Measurements from ENCODE around the gene PDZRN4.
"Not testable (repeated sequence)": the region's sequence is repeated elsewhere in the genome, so short reads cannot be mapped to it uniquely, and the experiment has no call there.

The PDZRN4 gene

DNA sequence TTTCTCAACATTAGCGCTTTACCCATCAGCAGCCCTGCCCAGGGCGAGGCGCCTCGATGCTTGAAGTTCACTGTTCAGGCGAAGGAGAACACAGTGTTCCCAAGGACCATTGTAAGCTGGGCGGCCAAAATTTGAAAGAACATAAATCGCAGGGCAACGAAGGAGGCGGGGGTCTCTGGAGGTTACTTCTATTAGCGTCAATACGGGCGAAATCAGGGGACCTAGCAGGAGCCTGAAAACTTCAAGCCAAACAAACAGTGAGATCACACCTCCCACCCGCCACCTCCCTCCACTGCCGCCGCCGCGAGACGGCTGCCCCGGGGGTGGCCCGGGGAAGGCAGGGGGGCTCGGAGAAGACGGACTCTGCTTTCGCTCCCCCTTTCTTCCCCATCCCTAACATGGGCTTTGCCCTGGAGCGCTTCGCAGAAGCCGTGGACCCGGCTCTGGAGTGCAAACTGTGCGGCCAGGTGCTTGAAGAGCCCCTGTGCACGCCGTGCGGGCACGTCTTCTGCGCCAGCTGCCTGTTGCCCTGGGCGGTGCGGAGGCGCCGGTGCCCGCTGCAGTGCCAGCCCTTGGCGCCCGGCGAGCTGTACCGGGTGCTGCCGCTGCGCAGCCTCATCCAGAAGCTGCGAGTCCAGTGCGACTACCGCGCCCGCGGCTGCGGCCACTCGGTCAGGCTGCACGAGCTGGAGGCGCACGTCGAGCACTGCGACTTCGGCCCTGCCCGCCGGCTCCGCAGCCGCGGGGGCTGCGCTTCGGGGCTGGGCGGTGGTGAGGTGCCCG is at the start of gene PDZRN4:
TSS of gene PDZRN4 (plus strand) at position 263 of the 783 bp plus-strand sequence.
- DNase-seq (ENCODE audit: low spot score), result no peak

DNA sequence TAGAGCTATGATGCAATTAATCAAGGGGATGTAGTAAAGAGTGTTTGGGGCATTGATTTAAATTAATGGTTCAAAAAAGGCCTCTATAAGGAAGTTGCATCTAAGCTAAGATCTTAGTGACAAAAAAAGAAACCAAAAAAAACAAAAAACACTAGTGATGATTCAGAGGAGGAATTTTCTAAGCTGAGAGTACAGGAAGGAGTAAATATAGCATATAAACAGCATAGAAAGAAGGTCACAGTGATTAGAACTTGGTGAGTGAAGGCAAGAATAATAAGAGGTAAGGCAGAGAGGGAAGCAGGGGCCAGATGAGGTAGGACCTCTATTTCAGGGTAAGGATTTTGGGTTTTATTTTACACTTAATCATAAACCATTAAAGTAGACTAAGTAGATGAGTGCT is 48.0 kb upstream of the PDZRN4 start:
- peak; percentile 16 for DNase-seq (ENCODE audit: low spot score)

DNA sequence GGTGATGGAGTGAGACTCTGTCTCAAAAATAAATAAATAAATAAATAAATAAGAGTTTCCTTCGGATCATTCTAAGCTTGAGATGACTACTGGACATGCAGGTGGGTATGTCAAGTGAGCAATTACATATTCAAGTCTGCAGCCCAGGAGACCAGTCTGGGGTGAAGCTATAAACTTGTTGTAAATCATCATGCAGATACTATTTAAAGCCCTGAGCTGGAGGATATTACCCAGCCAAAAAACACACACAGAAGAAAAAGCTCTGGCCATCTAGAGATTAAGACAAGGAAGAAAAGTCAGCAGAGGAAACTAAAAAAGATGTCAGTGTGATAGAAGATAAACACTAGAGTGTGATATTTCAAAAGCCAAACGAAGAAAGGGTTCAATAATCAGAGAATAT is 47.0 kb upstream of the PDZRN4 start:
- no peak for DNase-seq (ENCODE audit: low spot score)

DNA sequence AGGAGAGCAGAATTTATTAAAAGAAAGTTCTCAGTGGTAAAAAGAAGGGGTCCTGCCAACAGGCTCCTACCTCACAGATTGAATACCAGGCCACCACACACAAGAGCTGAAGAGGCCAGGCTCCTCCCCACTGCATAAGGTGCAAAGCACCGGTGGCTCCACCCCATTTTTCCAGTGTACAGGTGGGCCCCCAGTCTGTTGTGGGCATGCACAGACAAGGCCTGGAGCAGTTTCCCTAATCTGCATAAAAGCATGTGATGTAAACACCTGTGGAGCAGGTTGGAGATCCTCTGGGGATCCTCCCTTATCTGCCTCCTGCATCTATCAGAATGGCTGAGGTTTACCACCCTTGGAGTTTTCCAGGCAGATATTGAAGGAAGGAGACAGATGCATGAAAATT is 45.7 kb upstream of the PDZRN4 start:
- no peak for DNase-seq (ENCODE audit: low spot score)

DNA sequence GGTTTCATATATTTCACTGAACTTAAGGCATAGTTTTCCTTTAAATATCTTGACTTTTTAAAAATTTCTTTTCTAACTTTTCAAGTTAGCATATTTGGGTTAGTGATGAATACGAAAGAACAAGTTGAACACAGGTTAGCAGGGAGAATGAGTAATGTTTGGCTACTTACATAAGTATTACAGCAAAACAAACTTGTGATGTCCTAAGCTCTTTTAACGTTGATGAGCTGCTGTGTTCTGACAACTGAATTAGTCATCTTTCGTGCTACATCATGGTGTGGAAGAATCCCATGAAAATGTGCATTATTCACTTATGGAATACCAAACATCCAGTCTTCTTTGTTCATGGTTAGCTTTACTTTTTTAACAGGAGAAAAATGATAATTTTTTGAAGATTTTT is 36.3 kb upstream of the PDZRN4 start:
- DNase-seq (ENCODE audit: low spot score), result no peak

DNA sequence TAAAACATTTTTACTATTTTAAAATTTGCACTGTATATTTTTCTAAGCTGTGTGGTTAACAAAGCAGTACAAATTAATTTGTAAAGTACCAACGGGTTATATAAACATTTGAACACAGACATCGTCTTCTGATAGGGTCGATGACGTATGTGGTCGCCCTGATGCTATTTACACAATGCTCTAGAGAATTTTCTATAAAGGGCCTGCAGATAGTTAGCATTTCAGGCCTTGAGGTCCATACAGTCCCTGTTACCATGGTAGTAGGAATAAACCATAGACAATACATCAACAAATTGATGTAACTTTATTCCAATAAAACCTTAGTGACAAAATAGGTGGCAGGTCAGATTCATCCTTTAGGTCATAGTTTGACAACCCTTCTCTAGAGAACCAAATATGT is 25.7 kb upstream of the PDZRN4 start:
- no peak for DNase-seq (ENCODE audit: low spot score)

DNA sequence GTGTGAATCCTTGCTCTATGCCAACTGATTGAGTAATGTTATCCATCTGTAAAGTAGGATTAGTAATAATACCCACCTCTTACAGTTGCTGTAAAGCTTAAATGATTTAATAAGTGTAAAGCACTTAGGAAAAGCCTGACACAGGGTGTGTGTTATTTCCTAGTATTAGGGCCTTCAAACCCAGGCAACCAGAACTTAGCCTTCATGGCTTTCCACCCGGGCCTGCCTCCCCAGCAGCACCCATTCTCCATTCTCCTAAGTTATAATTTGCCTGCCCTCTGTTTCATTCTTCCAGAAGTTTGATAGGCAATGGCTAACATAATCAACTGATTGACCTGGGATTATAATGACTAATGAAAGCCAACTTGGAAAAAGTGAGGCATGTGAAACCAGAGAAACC is 20.4 kb upstream of the PDZRN4 start:
- no peak for DNase-seq (ENCODE audit: low spot score)

DNA sequence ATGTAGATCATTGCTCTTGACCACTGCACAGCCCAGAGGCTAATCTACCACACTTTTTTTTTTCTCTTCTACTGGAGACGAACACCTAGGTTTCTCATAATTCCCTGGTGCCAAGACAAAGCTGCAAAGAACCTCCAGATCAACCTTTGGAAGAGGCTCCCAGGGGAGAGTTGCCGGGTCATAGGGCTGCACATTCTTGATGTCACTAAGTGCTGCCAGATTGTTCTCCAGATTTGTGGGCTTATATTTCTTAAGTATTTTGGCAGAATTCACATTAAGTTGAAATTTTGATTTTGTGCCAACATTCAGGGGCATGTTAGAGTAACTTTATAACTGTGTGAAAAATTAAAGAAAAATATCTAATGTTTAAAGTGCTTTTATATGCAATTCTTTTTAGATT is 13.5 kb upstream of the PDZRN4 start:
- no peak for DNase-seq (ENCODE audit: low spot score)

DNA sequence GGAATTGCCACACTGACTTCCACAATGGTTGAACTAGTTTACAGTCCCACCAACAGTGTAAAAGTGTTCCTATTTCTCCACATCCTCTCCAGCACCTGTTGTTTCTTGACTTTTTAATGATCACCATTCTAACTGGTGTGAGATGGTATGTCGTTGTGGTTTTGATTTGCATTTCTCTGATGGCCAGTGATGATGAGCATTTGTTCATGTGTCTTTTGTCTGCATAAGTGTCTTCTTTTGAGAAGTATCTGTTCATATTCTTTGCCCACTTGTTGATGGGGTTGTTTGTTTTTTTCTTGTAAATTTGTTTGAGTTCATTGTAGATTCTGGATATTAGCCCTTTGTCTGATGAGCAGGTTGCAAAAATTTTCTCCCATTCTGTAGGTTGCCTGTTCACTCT is 8.6 kb upstream of the PDZRN4 start:
- DNase-seq (ENCODE audit: low spot score), result not testable (repeated sequence)

DNA sequence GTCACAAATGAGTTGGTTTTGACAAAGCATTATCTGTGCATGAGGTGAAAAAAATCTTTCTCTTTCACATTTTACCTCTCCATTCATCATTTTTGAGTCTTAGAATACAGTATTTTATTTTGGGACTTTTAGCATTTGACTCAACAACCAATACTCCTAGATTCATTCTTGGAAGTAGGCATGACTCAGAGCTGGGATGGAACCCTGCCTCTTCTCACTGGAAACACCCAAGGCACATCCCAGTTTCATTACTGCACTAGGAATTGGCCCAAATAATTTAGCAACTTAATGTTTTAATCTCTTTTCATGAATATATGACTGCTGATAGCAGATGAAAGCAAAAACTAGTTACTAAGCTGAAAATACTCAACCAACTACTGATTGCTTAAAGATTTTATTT is 3.3 kb upstream of the PDZRN4 start:
- no peak for DNase-seq (ENCODE audit: low spot score)

DNA sequence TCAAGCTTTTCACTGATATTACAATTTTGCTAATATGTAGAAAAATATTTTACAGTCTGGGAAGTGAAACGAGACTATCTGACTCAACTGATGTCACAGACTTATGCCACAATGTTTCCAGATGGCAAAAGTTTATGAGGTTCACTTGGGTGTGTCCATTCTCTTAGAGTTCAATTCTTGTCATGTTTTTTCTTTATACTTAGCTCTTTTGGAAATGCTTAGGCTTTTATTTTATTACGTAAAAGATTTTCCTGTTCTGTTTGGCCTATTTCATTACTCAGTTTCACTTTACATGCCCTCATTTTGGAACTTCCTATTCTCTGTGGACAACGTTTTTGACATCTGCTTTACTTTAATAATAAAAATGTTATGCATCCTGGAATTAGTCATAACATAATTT is 2.1 kb upstream of the PDZRN4 start:
- DNase-seq (ENCODE audit: low spot score), result no peak

DNA sequence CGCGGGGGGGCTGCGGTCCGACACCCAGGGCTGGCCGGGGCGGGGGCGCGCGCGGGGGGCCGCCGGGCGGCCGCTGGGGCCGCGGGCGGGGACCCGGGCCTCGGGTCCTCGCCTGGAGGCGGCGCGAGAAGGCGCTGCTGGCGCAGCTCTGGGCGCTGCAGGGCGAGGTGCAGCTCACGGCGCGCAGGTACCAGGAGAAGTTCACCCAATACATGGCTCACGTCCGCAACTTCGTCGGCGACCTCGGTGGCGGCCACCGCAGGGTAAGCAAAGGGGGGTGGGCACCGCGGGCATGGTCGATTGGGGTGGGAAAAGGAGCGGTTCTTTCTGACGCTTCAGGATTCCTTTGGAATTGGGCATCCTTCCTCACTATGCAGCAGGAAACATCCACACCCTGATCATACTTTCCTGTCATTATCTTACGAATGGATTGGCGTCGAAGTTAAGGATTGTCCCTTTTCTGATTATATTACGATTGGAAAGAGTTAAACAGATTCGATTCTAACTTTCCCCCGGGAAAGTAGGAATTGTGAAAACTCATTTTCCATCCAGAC is 798 bp downstream of the PDZRN4 start:
- DNase-seq (ENCODE audit: low spot score), result no peak

DNA sequence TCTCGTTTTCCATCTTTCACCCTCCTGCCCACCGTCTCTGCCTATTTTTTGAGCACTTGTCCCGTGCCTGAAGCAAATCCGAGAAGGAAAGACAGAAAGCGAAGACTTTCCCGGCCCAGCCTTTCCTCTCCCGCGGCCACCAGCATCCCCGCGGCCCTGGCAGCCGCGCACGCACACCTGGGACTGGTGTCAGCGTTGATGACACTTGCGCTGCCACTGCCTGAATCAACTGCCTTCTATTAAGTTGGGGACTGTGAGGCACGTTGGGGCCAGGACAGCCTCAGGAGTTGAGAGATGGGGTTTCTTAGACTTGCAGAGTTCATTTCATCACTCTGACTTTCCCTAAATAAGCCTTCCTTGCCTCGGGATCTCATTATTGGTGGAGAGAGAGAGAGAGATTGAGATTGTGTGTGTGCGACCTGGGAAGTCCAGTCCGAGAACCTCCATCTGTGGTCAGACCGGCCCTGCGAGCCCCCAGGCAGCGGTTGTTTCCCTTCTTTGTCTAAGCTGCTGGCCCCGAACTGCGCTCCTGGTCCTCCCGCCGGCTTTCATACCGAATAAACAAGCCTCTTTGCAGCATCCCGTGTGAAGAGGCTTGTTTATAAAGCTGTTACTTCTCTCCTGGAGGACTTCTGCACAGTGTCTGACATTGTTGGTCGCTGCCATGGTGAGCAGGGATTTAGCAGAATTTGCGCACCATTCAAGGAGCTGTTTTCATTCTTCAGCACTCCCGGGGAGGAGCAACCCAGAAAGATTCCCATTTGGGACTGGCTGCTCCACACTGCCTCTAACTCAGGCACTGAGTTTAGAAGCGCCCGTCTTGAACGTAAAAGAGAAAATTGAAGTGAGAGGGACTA is 1.5 kb downstream of the PDZRN4 start:
- DNase-seq (ENCODE audit: low spot score), result no peak

DNA sequence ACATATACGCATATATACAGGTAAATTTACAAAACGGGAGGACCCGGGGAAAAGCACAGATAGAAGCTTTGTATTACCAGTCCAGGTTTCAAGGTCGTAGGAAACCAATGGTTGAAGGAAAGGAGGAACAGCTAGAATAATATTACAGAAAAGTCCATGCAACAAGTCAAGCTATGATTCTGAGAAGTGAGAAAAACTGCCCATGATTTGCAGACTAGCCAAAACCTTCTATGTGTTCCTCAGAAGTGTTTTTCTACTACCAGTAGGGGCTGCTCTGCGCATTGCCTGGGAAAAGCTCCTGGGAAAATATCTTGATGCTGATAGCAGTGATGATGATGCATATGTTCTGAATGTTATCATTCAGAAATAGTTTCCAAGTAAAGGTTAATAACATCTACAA is 2.2 kb downstream of the PDZRN4 start:
- DNase-seq (ENCODE audit: low spot score), result peak; percentile 26

DNA sequence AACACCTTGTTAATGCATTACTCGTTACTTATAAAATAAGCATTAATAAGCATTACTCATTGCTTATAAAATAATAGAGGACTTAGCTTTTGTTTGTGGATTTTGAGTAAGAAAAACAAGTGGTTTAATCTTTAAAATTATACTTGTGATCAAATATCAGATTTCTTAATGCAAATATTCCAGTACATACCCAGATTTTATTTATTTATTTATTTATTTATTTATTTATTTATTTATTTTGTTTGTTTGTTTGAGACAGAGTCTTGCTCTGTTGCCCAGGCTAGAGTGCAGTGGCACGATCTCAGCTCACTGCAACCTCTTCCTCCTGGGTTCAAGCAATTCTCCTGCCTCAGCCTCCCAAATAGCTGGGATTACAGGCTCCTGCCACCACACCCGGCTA is 3.4 kb downstream of the PDZRN4 start:
- not testable (repeated sequence) for DNase-seq (ENCODE audit: low spot score)

DNA sequence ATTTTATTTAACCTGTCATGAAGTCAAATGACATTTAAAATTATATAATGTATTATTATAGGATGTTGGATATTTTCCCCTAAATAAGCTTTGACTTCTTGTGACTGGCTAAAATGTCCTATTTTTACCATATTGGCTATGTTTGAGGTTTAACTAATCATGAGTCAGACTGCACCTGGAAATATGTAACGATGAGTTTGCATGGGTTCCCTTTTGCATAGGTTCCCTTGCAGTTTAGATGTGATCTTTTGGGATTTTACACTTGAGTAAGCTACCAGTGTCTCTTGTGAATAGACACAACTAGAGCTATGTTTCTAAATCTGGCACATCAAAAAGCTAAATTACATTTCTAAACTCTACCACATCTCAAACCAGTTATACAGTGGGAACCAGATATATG is 5.2 kb downstream of the PDZRN4 start:
- DNase-seq (ENCODE audit: low spot score), result no peak

DNA sequence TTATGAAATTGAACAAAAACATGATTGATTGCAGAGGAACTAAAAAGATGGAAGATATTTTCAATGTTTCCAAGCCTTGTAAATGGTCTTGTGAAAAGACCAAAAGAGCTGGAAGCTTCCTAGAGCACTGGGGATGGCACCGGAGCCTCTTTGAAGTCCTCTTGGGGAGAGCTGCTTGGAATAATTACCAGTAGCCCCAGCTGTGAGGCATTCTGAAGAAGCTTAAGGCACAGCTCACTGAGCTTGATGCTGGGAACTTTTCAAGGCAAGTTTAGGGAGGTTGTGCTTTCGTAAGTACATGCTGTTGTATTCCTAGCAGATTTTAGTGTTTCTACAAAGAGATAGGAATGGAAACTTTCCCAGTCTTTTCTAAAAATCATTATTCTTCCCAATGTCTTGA is 13.9 kb downstream of the PDZRN4 start:
- DNase-seq (ENCODE audit: low spot score), result no peak

DNA sequence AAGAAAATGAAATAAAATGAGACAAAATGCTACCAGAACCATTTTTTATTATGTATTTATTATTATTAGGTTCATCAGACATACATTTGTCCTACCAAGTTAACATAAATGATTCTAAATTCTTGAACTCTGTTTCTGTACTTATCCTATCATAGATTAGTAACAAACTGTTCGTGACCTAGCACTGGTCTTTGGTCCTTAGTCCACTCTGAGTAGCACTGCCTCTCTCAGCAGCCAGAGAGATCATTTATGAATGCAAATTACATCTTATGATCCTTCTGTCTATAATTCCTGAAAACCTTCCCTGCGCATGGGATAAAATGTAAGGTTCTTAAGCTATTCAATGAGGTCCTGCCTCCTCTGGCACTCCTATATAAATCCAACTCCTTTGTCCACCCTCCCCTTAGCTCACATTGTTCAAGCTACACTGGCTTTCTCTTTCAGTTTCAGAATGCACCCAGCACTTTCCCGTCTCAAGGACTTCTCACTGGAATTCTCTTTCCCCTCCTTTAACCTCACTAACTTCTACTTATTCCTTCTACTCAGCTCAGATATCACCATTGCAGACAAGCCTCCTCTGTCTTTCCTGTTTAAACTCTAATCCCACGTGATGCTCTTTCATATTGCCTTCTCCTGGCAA is 17.1 kb downstream of the PDZRN4 start:
- DNase-seq (ENCODE audit: low spot score), result no peak

DNA sequence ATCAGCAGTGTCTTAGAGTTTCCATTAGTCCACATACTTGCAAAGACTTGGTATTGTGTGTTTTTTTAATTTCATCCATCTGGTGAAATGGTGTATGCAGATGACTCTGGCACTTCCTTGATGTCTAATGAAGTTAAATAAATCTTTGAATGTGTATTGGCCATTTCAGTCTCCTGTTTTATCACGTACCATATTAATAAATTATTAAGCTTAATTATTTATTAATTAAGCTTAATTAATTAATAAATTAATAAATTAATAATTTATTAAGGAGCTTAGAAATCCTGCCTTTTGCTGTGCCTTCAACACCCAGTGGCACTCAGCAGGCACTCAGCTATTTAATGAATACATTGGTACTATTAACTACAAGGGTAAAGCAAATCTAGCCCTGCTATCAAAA is 18.2 kb downstream of the PDZRN4 start:
- DNase-seq (ENCODE audit: low spot score), result no peak

DNA sequence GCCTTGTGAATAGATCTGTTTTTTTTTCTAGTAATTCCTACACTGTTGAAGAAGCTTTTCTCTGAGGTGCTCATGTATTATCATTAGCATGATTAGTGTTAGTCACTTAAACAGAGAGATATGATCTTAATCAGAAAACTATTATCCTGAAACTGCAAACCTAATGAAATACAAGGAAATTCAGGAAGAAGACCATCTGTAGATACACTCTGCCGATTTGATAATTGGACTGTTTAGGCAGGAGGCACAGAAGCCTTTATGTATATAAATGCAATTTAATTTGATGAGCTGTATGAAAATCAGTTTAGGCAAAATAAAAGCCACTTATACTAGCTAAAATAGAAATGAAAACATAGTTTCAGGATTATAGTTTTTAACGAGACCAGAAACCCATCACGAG is 23.3 kb downstream of the PDZRN4 start:
- no peak for DNase-seq (ENCODE audit: low spot score)

DNA sequence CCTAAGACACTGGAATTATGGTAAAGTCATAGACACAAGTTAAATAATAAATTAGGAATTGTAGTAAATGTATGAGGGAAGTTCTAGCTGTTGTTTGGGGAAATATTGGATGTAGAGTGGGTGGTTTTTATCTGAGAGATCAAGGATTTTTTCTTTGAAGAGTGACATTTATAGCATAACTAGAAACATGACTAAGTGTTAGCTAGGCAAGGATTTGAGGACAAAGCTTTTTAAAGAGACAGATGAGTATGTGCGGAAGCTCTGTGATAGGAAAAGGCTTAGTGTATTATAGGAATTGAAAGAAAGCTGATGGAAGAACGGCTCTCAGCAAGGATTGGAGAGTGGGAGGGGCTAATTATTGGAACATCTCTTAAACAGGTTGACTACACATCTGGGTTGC is 24.5 kb downstream of the PDZRN4 start:
- DNase-seq (ENCODE audit: low spot score), result no peak

DNA sequence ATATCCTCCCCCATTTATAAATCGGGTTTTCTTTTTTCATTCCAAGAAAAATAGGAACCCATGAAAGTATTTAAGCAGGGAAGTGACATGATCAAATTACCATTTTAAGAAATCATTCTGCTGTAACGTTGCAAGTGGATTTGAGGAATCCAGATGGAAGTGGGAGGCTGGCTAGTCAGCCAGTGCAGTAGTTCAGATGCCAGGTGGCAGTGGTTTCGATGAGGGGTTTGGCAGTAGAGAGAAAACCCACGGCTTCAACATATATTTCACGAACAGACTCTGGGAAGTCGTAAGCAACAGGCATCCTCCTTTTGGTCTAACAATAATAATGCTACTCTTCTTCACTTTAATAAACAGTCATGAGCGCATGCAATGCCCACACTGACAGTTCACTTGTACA is 25.0 kb downstream of the PDZRN4 start:
- DNase-seq (ENCODE audit: low spot score), result no peak

DNA sequence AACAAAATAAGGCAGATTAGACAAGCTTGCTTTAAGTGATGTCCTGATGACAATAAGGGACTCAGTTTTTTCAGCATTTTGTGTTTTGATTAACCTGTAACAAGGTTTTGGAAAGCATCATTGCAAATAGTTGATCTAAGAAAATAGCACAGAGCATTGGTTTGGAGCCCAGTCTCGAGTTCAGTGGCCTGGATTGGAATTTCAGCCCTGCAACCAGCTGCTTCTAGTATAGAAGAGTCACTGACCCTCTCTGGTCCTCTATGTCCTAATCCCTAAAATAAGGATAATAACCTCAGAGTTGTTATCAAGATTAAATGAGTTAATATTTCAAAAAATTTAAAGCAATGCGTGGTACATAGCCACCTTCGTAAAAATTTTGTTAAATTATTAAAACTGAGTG is 25.5 kb downstream of the PDZRN4 start:
- no peak for DNase-seq (ENCODE audit: low spot score)
